Right lung (tissue), 10 donors: Measurements from ENCODE around the gene SBK2. TPM values are rescaled to one million over a fixed set of nuclear protein-coding genes. Genes with fewer than 3 reads are reported as not detected.
"Not testable (repeated sequence)": the region's sequence is repeated elsewhere in the genome, so short reads cannot be mapped to it uniquely, and the experiment has no call there.

Experiments used
- DNase-seq, 2 donors: peaks; one replicate each; pipeline ENCODE4 v3.0.0-alpha.2; 2013
- long read RNA-seq, 8 donors: transcript quantifications; one replicate each; lab custom pipeline, GENCODE V29; 2026
- polyA plus RNA-seq, 5 donors: library from polyadenylated mRNA; unstranded; fragments of 120-200 nt; gene quantifications; one replicate each; pipeline versions ENCODE4 v1.2.1 to v1.2.3, GENCODE V29; 2013; ENCODE audit warnings: inconsistent platforms in 1 of 5, low replicate concordance in 1 of 5; ENCODE audit not compliant: insufficient read length in 5 of 5, insufficient read depth in 1 of 5

The SBK2 gene, protein sequence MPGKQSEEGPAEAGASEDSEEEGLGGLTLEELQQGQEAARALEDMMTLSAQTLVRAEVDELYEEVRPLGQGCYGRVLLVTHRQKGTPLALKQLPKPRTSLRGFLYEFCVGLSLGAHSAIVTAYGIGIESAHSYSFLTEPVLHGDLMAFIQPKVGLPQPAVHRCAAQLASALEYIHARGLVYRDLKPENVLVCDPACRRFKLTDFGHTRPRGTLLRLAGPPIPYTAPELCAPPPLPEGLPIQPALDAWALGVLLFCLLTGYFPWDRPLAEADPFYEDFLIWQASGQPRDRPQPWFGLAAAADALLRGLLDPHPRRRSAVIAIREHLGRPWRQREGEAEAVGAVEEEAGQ
- polyA plus RNA-seq: under 1 TPM in 1 of 5 donors, not detected in 4; 0.41 TPM
- long read RNA-seq, donor 1: 0 reads
- long read RNA-seq, donor 2: 0 reads
- long read RNA-seq, donor 3: 0 reads
- long read RNA-seq, donor 4: 0 reads
- long read RNA-seq, donor 5: 0 reads
- long read RNA-seq, donor 6: 0 reads
- long read RNA-seq, donor 7: 0 reads
- long read RNA-seq, donor 8: 0 reads

DNA sequence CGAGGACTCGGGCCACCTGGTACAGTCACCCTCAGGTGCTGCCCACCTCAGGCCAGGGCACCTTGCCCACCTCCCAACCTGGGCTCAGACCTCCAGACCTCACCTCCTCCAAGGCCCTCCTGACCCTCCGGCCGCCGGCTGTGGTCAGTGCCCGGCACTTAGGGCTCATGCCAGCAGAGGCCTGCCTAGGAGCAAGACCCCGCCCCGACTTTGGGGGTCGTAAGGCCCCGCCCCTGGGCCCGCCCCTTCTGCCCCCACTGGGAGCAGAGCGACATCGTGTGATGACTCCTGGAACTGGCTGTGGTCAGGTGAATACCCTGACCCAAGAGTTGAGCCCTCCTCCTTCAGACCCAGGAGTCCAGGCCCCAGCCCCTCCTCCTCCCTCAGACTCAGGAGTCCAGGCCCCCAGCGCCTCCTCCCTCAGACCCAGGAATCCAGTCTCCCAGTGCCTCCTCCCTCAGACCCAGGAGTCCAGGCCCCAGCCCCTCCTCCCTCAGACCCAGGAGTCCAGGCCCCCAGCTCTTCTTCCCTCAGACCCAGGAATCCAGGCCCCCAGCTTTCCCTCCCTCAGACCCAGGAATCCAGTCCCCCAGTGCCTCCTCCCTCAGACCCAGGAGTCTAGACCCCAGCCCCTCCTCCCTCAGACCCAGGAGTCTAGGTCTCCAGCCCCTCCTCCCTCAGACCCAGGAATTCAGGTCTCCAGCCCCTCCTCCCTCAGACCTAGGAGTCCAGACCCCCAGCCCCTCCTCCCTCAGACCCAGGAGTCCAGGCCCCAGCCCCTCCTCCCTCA lies at the start of gene SBK2:
Gene SBK2, minus strand, starts transcription at position 183 of the 790 bp plus-strand sequence. CDS start 839 bp downstream, outside the sequence.
- no peak for DNase-seq

DNA sequence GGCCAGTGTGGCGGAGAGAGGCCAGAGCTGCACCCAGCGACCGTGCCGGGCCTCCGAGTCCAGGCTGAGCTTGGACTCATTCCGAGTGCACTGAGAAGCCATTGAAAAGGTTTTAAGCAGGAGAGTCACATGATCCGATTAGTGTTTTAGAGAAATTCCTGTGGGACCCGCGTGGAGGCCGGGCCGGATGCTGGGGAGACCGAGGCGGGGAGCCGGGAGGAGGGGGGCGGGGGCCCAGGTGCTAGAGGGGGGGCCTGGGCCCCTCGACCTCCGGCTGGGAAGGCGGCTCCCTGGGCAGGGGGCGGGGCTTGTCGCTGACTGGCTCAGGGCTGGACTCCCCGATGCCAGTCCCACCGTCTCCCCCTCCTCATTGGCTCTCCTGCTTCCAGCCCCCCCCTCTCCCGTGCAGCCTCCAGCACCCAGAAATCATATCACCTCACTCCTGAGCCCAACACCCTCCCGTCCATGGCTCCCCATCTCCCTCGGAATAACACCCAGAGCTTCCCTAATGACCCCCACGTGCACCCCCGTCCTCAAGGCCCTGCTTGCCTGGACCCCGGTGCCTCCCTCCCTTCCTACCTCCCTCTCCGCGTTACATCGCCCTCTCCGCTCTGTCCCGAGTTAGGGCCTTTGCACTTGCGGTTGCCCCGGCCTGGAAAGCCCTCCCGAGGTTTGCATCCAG lies 48.9 kb upstream of the SBK2 start:
- peak; percentile 73 to 80 for DNase-seq

DNA sequence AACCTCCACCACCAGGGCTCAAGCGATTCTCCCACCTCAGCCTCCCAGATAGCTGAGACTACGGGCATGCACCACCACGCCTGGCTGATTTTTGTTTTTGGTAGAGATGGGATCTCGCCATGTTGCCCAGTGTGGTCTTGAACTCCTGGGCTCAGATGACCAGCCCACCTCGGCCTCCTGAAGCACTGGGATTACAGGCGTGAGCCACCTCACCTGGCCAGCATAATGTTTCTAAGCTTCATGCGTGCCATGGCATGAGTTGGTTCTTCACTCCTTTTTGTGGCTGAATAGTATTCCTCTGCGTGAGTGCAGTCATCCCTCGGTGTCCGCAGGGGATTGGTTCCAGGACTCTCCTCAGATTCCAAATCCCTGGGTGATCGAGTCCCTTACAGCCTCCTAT lies 47.9 kb upstream of the SBK2 start:
- no peak for DNase-seq

DNA sequence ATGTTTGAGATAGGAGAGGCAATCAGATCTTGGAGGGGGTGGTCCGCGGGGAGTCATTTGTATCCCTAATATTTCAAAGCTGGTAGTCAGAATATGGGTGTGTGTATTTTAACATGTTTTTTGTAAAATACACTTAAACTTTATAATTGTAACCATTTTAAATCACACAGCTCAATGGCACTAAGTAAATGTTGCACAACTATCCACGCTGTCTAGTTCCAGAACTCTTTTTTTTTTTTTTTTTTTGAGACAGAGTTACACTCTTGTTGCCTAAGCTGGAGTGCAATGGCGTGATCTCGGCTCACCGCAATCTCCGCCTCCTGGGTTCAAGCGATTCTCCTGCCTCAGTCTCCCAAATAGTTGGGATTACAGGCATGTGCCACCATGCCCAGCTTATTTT lies 47.0 kb upstream of the SBK2 start:
- not testable (repeated sequence) for DNase-seq

DNA sequence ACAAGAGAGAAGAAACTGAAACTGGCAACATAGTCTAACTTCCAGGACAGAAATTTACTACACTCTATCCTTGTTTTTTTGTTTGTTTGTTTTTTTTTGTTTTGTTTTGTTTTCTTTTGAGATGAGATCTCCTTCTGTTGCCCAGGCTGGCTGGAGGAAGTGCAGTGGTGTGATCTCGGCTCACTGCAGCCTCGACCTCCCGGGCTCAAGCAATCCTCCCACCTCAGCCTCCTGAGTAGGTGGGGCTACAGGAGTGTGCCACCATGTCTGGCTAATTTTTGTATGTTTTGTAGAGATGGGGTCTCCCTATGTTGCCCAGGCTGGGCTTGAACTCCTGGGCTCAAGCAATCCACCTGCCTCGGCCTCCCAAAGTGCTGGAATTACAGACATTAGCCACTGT lies 45.4 kb upstream of the SBK2 start:
- not testable (repeated sequence) for DNase-seq

DNA sequence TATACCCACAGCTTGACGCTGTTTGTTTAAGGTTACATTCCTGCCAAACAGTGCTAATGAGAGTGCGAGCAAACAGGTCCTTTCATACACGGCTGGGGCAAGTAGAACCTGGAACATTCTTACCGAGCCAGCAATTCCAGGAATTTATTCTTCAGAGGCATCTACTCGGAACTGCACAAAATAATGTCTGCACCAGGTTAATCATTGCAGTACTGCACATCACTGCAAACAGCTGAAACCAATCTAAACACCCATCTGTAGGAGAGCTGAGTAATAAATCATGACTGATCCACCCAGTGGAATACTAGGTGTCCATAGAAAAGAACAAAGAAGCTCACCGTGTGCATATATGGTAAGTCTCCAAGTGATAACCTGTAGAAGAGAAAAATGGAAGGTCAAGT lies 44.9 kb upstream of the SBK2 start:
- no peak for DNase-seq

DNA sequence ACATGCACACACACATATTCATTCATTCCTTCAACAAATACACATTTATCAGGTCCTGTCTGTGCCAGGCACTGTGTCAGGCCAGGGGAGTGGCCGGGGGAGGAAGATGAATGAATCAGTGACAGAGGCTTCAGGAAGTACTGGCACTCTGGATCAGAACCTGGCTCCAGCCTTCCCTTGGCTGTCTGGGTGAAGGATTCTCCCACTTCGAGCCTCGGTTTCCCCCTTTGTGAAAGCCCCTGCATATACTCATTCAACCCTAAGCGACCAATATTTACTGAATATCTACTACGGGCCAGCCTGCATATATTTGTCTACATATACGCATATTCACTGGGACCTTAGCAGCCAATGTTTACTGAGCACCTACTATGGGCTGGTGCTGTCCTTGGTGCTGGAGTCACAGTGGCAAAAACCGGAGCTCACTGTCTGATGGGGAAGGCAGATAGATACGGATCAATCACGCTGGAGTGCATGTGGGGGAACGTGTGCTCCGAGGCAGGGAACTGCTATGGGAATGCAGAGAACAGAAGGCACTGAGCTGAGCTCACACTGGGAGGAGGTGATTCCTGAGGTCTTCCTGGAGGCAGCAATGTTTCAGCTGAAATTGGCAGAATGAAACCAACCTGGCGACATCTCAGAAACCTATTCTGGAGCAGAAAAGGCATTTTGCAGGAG lies 44.4 kb upstream of the SBK2 start:
- DNase-seq: no peak

DNA sequence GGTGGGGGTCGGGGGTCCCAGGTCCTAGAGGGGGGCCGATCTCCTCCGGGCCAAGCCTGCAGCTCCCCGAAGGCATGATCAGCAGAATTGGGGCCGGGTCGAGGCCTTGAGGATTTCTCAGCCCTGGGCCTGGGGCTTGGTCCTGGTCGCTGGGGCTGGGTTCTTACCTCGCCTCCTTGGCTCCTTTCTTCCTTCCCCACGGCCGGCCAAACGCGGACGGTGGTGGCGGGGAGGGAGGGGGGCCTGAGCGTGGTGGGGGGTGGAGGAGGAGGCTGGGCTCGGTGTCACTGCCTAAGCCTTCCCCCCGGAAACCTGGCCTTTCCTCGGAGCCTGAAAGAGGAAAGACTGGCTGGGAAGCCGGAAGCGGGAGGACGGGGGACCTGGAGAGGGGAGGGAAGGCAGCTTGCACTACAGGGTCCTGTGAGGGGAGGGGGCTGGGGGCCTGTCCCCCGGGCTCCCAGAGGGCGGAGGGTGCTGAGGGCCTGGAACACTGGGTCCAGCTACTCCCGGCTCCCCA lies 43.8 kb upstream of the SBK2 start, which contains the start of gene ZNF579:
Gene ZNF579, minus strand, starts transcription at position 221 of the 517 bp plus-strand sequence. CDS start 1,209 bp downstream, outside the sequence.
- peak; percentile 80 to 84 for DNase-seq

DNA sequence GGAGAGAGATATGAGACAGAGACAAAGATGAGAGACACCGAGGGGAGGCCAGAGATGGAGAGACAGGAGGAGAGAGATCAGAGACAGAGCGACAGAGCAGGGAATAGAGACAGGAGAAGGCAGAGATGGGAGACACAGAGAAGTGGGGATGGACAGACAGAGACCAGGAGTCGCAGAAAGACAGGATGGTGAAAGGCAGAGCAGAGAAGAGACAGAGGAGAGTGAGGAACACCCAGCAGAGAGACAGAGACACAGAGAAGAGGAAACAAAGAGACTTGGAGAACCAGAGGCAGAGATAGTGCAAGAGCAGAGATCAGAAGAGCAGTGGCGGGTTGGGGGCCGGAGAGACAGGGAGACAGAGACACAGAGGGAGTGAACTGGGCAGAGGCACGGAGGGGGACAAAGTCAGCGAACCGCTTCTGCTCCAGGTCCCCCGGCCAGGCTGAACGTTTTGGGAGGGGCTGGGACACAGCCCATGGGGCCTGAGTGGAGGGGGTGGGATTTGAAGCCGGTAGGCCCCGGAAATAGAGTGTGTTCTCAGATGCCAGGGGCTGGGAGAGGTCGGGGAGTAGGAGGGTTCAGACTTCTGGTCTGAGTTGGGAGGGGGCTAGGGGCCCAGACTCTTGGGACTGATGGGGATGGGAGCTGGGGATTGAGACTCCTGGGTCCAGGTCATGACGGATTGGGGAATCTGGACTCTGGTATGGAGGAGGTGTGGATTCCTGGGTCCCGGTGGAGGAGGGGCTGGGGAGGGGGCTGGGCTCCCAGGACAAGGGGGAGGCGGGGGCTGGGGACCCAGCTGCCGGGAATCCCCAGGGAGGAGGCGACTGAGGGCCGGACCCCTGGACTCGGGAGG lies 43.1 kb upstream of the SBK2 start:
- no peak for DNase-seq

DNA sequence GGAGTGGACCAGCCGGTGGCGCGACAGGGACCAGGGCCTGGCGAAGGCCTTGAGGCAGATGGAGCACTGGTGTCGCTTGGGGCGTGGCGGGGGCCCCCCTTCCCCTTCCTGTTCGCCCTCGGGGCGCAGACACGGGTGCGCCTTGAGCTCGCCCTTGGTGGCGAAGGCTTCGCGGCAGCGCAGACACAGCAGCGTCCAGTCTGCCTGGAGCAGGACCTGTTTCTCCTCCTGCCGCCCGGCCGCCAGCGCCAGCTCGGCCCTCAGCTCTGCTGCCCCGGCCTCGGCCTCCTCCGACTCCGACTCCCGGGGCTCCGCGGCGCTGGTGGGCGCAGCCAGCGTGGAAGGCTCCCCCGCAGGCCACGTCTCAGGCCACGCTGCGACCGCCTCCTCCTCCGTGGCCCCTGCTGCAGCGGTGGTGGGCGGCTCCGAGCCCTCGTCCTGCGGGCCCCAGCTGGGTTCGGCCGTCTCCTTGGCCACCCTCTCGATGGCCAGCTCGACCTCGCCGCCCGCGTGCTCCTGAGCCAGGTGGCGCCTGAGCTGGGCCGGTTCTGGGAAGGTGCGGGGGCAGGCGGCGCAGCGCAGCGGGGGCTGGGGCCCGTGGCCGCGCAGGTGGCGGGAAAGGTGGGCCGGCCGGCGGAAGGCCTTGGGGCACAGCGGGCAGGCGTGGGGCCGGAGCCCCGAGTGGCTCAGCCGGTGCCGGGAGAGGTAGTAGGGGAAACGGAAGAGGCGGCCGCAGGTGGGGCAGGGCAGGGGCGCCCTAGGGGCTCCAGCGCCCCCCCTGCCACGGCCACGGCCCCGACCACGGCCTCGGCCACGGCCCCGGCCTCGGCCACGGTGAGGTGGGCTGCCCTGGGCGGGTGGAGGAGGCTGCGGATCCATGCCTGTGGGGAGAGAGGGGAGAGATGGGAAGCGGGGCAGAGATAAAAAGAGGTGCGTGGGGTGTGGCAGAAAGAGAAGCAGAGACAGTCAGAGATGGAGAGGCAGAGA lies 42.1 kb upstream of the SBK2 start:
- DNase-seq: no peak

DNA sequence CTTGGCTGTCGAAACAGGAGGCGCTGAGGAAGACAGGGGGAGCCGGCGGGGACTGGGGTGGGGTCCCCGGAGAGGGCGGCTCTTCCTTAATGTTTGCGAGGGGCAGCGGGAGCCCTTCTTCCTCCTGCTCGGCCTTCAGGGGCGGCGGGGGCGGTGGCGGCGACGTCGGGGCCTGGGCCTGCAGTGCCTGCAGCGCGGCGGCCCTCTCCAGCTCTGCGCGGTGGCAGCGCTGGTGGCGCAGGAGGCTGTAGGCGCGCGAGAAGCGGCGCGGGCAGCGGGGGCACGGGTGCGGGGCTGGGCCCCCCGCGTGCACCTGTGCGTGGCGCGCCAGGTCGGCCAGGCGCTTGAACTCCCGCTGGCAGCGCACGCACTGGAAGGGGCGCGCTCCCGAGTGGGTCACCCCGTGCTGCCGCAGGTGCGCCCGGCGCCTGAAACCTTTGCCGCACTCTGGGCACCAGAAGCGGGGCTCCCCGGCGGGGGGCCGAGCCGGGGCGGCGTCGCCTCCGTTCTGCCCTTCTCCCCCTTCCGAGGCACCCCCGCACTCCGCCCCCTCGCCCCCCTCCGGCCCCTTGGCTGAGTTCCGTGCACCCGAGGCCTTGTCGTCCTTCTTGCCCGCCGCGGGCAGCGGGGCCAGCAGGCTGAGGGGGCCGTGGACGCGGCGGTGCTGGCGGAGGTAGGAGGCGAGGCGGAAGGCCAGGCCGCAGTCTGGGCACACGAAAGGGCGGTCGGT lies 41.3 kb upstream of the SBK2 start:
- no peak for DNase-seq

DNA sequence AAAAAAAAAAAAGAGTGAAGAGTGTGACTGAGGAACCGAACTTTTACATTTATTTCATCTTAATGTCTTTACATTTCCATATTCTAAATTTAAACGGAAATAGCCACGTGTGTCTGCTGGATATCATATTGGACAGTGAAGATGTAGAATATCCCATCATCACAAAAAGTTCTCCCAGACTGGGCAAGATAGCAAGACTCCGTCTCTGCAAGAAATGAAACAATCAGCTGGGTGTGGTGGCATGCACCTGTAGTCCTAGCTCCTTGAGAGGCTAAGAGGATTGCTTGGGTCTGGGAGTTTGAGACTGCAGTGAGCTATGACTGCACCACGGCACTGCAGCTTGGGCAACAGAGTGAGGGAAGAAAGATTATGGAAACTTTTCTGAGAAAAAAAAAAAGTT lies 39.8 kb upstream of the SBK2 start:
- no peak for DNase-seq

DNA sequence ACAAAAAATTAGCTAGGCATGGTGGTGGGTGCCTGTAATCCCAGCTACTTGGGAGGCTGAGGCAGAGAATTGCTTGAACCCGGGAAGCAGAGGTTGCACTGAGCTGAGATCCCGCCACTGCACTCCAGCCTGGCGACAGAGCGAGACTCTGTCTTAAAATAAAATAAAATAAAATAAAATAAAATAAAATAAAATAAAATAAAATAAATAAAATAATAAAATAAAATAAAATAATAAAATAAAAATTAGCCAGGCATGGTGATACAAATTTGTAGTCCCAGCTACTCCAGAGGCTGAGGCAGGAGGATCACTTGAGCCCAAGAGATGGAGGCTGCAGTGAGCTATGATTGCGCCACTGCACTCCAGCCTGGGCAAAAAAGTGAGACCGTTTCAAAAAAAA lies 37.0 kb upstream of the SBK2 start:
- DNase-seq: not testable (repeated sequence)

DNA sequence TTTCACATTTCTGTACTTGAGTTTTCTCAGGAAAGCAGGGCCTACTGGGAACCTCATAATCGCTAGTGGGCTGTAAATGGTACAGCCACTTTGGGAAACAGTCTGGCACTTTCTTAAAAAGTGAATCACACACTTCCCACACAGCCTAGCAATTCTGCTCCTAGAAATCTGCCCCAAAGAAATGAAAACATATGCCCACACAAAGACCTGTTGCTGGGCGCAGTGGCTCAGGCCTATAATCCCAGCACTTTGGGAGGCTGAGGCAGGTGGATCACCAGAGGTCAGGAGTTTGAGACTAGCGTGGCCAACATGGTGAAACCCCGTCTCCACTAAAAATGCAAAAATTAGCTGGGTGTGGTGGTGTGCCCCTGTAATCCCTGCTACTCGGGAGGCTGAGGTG lies 32.5 kb upstream of the SBK2 start:
- DNase-seq: not testable (repeated sequence)

DNA sequence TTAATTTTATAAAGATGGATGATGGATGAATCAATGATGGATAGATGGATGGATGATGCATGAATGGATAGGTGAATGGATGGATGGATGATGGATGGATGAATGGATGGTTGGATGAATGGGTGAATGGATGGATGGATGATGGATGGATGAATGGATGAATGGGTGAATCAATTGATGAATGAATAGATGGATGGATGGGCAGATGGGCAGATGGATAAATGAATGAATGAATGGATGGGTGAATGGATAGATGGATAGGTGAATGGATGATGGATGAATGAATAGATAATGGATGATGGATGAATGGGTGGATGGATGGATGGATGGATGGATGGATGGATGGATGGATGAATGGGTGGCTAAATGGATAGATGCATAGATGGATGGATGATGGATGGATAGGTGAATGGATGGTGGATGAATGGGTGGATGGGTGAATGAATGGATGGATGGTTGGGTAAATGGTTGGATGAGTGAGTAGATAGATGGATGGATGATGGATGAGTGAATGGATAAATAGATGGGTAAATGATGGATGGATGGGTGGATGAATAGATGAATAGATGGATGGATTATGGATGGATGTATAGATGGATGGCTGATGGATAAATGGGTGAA lies 30.9 kb upstream of the SBK2 start:
- no peak for DNase-seq

DNA sequence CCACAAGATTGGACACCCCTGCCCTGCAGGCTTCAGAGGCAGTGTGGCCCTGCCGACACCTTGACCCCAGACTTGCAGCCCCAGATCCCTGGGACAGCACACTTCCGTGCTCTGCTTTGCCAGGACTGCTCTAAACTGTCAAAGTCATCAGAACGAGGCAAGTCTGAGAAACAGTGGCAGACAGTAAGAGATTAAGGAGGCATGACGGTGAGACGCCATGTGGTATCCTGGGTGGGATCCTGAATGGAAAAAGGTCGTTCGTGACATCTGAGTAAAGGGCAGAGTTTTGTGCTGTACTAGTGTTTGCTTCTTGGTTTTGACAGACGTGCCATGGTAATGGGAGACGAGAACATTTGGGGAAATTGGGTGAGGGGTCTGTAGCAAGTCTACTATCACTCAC lies 29.9 kb upstream of the SBK2 start:
- DNase-seq: no peak

DNA sequence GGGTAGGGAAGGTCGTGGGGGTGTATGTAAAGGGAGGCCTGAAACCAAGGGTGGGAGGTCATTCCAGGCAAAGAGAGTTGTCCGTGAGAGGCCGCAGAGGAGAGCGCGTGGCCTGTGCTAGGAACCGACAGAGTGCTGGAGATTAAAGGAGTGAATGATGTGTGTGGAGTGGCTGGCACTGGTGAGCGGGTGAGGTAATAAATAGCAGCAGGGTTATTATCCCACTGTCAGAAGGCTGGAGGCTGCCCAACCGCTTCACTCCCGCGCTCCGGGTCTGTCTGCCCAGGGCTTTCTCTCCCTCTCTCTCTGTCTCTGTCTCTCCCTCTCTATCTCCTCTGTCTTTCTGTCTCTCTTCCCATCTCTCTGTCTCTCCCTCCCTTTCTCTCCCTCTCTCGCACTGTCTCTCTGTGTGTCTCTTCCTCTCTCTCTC lies 26.3 kb upstream of the SBK2 start:
- DNase-seq: no peak

DNA sequence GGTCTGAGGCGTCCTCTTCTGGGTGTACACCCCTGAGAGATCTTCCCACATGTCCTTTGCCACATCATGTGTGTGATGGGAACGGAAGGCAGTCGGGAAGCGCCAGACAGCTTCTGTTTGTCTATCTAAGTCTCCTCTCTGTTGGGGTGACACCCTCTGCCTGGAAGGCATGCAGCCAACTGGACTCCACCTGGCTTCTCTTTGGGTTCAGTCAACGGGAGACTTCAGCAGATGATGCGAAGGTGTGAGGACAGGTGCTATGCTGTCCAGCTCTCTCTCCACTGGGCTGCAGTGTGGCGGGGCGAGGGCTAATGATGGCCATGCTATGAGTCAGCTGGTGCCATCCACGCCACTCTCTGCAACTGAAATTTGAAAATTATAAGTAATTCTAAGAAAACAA lies 22.8 kb upstream of the SBK2 start:
- DNase-seq: no peak
